ENCODE measurements around the gene UQCC2. TPM values are rescaled to one million over a fixed set of nuclear protein-coding genes. Genes with fewer than 3 reads are reported as not detected.
A peak's percentile ranks its signal among the peaks of the same experiment; 100 is the strongest.

UQCC2 gene
- total and polyA plus RNA-seq, 4 experiments from 2014 or later = 22.8 to 57.9 (median 34.6) TPM

DNA sequence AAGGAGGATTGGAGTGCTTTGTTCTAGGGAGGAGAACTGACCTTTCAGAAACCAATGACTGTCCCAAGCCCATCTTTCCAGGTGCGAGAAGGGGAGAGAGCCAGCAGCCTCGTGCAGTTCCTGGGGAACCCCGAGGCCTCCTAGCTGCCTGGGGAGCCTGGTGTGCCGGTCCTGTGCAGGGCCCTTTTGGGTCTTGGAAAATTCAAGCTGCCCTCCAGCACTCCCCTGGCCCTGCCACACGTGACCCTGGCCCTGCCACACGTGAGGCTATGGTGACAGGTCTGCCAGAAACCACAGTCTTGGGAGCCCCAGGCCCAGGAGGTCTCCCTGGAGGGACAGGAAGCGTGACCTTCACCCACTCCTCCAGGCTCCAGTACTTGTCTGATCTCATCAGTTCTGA lies 19.5 kb upstream of the UQCC2 start:
- H3K27me3 Mint-ChIP-seq = peaks cover 2 to 5% of the 10 kb centered on the region in 2 donors
- peaks cover 0 to 6% (median 0%) of the 10 kb centered on the region in 4 donors for H3K4me1 Mint-ChIP-seq
- H3K4me1 ChIP-seq (ENCODE audit: insufficient read depth, low read length) = no peaks in the 10 kb centered on the region
- H3K36me3 Mint-ChIP-seq = no peaks in the 10 kb centered on the region
- DNase-seq = no peak
- intact Hi-C loops (cut with micrococcal nuclease) = no loop called here
- no peak overlapping the region for H3K27ac ChIP-seq (ENCODE audit: low read depth, low read length)
- no peaks in the 10 kb centered on the region for H3K9me3 ChIP-seq (ENCODE audit: control insufficient read depth in 1 of 2, low read length in 2 of 2)
- CTCF ChIA-PET (ENCODE audit: partially characterized antibody) = no interaction called here
- no peak overlapping the region for H3K27ac Mint-ChIP-seq
- H3K4me3 ChIP-seq (ENCODE audit: low read length in 2 of 2) = no peak overlapping the region
- peaks cover 0 to 3% (median 0%) of the 10 kb centered on the region in 8 donors for H3K9me3 Mint-ChIP-seq
- POLR2A ChIA-PET (ENCODE audit: partially characterized antibody) = no interaction called here
- H3K36me3 ChIP-seq (ENCODE audit: insufficient read depth, low read length) = no peaks in the 10 kb centered on the region
- H3K27me3 ChIP-seq (ENCODE audit: insufficient read depth, low read length) = no peaks in the 10 kb centered on the region
- no peak overlapping the region for H3K4me3 Mint-ChIP-seq

- ChIA-PET POLR2A (ENCODE audit: partially characterized antibody) (no interaction called here), CTCF (ENCODE audit: partially characterized antibody) (no interaction called here)
- Mint-ChIP-seq H3K36me3 (no peaks in the 10 kb centered on the region), H3K9me3 (peaks cover 0 to 3% (median 0%) of the 10 kb centered on the region in 8 donors), H3K4me3 (no peak overlapping the region), H3K27me3 (peaks cover 2 to 5% of the 10 kb centered on the region in 2 donors), H3K27ac (no peak overlapping the region), H3K4me1 (peaks cover 0 to 6% (median 0%) of the 10 kb centered on the region in 4 donors)
- DNase-seq = no peak
- Histone ChIP-seq H3K27me3 (ENCODE audit: insufficient read depth, low read length) (no peaks in the 10 kb centered on the region), H3K36me3 (ENCODE audit: insufficient read depth, low read length) (no peaks in the 10 kb centered on the region), H3K4me1 (ENCODE audit: insufficient read depth, low read length) (no peaks in the 10 kb centered on the region), H3K27ac (ENCODE audit: low read depth, low read length) (no peak overlapping the region), H3K4me3 (ENCODE audit: low read length in 2 of 2) (no peak overlapping the region), H3K9me3 (ENCODE audit: control insufficient read depth in 1 of 2, low read length in 2 of 2) (no peaks in the 10 kb centered on the region)
- intact Hi-C loops (cut with micrococcal nuclease) = no loop called here
Measured at GRCh38 chr6:33730611-33731010, 19.1 kb upstream of the UQCC2 start.

DNA sequence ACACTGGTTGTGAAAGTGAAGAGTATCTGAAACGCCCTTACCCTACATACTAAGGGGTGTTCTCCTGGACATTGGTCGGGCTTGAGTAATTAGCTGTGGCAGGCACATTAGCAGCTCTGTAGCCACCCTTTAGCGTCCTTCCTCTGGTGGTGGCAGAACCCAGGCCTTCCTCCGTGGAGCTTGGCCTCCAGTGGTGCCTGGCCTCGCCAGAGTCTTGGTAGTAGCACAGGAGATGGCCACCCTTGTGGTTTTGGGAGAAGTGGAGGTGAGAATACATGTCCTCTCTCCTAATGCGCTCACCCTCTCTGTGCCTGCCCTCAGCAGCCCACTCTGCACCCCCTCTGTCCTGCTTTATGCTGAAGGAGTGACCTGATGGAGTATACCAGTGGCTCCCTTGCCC lies 17.6 kb upstream of the UQCC2 start:
- POLR2A ChIA-PET (ENCODE audit: partially characterized antibody) = interaction anchor here (0.6 kb wide), 1 partner anchor 12 kb away, joined by 3 read pairs; no protein-coding TSS in a partner anchor
- H3K27me3 ChIP-seq (ENCODE audit: insufficient read depth, low read length) = no peaks in the 10 kb centered on the region
- no peak overlapping the region for H3K4me3 ChIP-seq (ENCODE audit: low read length in 2 of 2)
- no peak overlapping the region for H3K4me3 Mint-ChIP-seq
- no peaks in the 10 kb centered on the region for H3K36me3 Mint-ChIP-seq
- H3K4me1 Mint-ChIP-seq = peaks cover 5 to 13% (median 7%) of the 10 kb centered on the region in 4 donors
- peaks cover 7% of the 10 kb centered on the region for H3K4me1 ChIP-seq (ENCODE audit: insufficient read depth, low read length)
- H3K27ac Mint-ChIP-seq = peak overlapping the region in 1 of 7 donors; percentile 2
- CTCF ChIA-PET (ENCODE audit: partially characterized antibody) = no interaction called here
- no peaks in the 10 kb centered on the region for H3K36me3 ChIP-seq (ENCODE audit: insufficient read depth, low read length)
- no peak for DNase-seq
- intact Hi-C loops (cut with micrococcal nuclease) = no loop called here
- H3K27me3 Mint-ChIP-seq = peaks cover 5 to 6% of the 10 kb centered on the region in 2 donors
- H3K27ac ChIP-seq (ENCODE audit: low read depth, low read length) = no peak overlapping the region
- H3K9me3 ChIP-seq (ENCODE audit: control insufficient read depth in 1 of 2, low read length in 2 of 2) = no peaks in the 10 kb centered on the region
- peaks cover 0 to 3% (median 0%) of the 10 kb centered on the region in 8 donors for H3K9me3 Mint-ChIP-seq

- intact Hi-C loops (cut with micrococcal nuclease) = no loop called here
- ChIA-PET CTCF (ENCODE audit: partially characterized antibody) (no interaction called here), POLR2A (ENCODE audit: partially characterized antibody) (no interaction called here)
- Histone ChIP-seq H3K4me1 (ENCODE audit: insufficient read depth, low read length) (peaks cover 11% of the 10 kb centered on the region), H3K9me3 (ENCODE audit: control insufficient read depth in 1 of 2, low read length in 2 of 2) (no peaks in the 10 kb centered on the region), H3K4me3 (ENCODE audit: low read length in 2 of 2) (no peak overlapping the region), H3K27ac (ENCODE audit: low read depth, low read length) (no peak overlapping the region), H3K27me3 (ENCODE audit: insufficient read depth, low read length) (no peaks in the 10 kb centered on the region), H3K36me3 (ENCODE audit: insufficient read depth, low read length) (no peaks in the 10 kb centered on the region)
- Mint-ChIP-seq H3K4me3 (no peak overlapping the region), H3K27ac (peak overlapping the region in 1 of 7 donors; percentile 50), H3K27me3 (peaks cover 6 to 9% of the 10 kb centered on the region in 2 donors), H3K36me3 (no peaks in the 10 kb centered on the region), H3K4me1 (peaks cover 8 to 19% (median 12%) of the 10 kb centered on the region in 4 donors), H3K9me3 (peaks cover 0 to 3% (median 0%) of the 10 kb centered on the region in 8 donors)
- no peak for DNase-seq
Measured at GRCh38 chr6:33728438-33728837, 16.9 kb upstream of the UQCC2 start.

DNA sequence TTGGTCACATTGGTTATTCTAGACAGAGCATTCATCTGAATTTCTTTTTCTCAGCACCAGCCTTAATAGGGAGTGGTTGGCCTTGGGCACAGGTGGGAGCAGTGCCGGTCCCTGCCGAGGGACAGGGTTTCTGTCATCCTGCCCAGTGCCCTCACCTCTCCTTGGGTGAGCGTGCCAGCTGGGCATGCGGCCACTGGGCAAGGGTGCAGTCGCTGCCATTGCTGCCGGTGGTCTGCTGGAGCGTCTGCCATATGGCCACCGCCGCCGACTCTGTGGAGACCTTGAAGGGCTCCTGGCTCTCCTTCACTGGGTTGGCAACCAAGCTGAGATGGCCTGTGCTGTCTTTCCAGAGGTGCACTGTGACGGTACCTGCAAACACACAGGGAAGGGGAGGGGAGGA lies 16.4 kb upstream of the UQCC2 start:
- H3K4me3 Mint-ChIP-seq = no peak overlapping the region
- Histone ChIP-seq H3K4me3 (ENCODE audit: low read length in 2 of 2) (no peak overlapping the region), H3K36me3 (ENCODE audit: insufficient read depth, low read length) (no peaks in the 10 kb centered on the region), H3K27ac (ENCODE audit: low read depth, low read length) (no peak overlapping the region), H3K27me3 (ENCODE audit: insufficient read depth, low read length) (no peaks in the 10 kb centered on the region), H3K4me1 (ENCODE audit: insufficient read depth, low read length) (peaks cover 11% of the 10 kb centered on the region), H3K9me3 (ENCODE audit: control insufficient read depth in 1 of 2, low read length in 2 of 2) (no peaks in the 10 kb centered on the region)
- peaks cover 6 to 10% of the 10 kb centered on the region in 2 donors for H3K27me3 Mint-ChIP-seq
- H3K4me1 Mint-ChIP-seq = peaks cover 8 to 20% (median 12%) of the 10 kb centered on the region in 4 donors
- CTCF ChIA-PET (ENCODE audit: partially characterized antibody) = no interaction called here
- H3K36me3 Mint-ChIP-seq = no peaks in the 10 kb centered on the region
- POLR2A ChIA-PET (ENCODE audit: partially characterized antibody) = no interaction called here
- DNase-seq = no peak
- intact Hi-C loops (cut with micrococcal nuclease) = no loop called here
- no peak overlapping the region for H3K27ac Mint-ChIP-seq
- peaks cover 0 to 3% (median 0%) of the 10 kb centered on the region in 8 donors for H3K9me3 Mint-ChIP-seq

DNA sequence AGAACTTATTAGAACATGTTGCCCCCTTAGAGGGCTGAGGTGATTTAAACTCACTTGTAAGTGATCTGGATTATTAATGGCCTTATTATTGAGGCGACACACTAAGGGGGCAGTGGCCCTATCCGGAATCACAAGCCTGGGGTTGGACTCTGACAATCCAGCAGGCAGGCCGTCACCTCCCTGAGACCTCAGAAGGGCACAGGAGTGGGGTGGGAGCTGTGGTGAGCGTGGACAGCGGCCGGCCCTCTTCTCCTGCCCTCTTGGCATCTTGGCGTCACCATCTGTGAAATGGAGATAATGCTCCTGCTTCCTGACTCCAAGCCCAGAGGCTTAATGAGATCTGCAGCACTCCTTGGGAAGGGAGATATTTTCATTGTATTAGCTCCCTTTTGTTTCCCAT lies 15.6 kb upstream of the UQCC2 start:
- DNase-seq = no peak
- Mint-ChIP-seq H3K4me3 (no peak overlapping the region), H3K9me3 (peaks cover 0 to 3% (median 0%) of the 10 kb centered on the region in 8 donors), H3K36me3 (no peaks in the 10 kb centered on the region), H3K27me3 (peaks cover 7 to 10% of the 10 kb centered on the region in 2 donors), H3K27ac (no peak overlapping the region), H3K4me1 (peaks cover 8 to 20% (median 12%) of the 10 kb centered on the region in 4 donors)
- ChIA-PET POLR2A (ENCODE audit: partially characterized antibody) (no interaction called here), CTCF (ENCODE audit: partially characterized antibody) (no interaction called here)
- H3K9me3 ChIP-seq (ENCODE audit: control insufficient read depth in 1 of 2, low read length in 2 of 2) = no peaks in the 10 kb centered on the region
- H3K4me1 ChIP-seq (ENCODE audit: insufficient read depth, low read length) = peaks cover 11% of the 10 kb centered on the region
- peaks cover 3% of the 10 kb centered on the region for H3K27me3 ChIP-seq (ENCODE audit: insufficient read depth, low read length)
- no peak overlapping the region for H3K4me3 ChIP-seq (ENCODE audit: low read length in 2 of 2)
- H3K27ac ChIP-seq (ENCODE audit: low read depth, low read length) = no peak overlapping the region
- intact Hi-C loops (cut with micrococcal nuclease) = no loop called here
- no peaks in the 10 kb centered on the region for H3K36me3 ChIP-seq (ENCODE audit: insufficient read depth, low read length)

DNA sequence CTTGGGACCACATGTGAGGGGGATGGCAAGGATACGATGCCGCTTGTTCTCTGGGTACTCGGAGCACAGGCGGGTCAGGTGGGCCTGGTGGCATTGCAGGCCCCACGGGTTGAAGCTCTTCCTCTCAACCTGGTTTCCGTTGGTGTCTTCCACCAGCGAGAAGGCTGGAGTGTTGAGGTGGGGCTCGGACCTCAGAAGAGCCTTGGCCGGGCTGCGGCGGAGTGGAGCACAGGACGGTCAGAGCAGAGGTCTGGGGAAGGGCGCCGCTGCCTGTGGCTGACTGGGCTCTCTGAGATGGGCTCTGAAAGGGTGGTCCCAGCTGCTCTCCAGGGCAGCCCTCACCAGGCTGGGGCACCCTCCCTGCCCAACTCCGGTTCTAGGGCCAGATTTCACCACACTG lies 15.2 kb upstream of the UQCC2 start:
- no peaks in the 10 kb centered on the region for H3K36me3 Mint-ChIP-seq
- Histone ChIP-seq H3K4me1 (ENCODE audit: insufficient read depth, low read length) (peaks cover 11% of the 10 kb centered on the region), H3K27me3 (ENCODE audit: insufficient read depth, low read length) (peaks cover 3% of the 10 kb centered on the region), H3K36me3 (ENCODE audit: insufficient read depth, low read length) (no peaks in the 10 kb centered on the region), H3K4me3 (ENCODE audit: low read length in 2 of 2) (no peak overlapping the region), H3K9me3 (ENCODE audit: control insufficient read depth in 1 of 2, low read length in 2 of 2) (no peaks in the 10 kb centered on the region), H3K27ac (ENCODE audit: low read depth, low read length) (no peak overlapping the region)
- ChIA-PET CTCF (ENCODE audit: partially characterized antibody) (no interaction called here), POLR2A (ENCODE audit: partially characterized antibody) (interaction anchor here (1.2 kb wide), 1 partner anchor 11 kb away, joined by 3 read pairs; no protein-coding TSS in a partner anchor)
- intact Hi-C loops (cut with micrococcal nuclease) = no loop called here
- H3K27me3 Mint-ChIP-seq = peaks cover 7 to 10% of the 10 kb centered on the region in 2 donors
- peaks cover 8 to 20% (median 12%) of the 10 kb centered on the region in 4 donors for H3K4me1 Mint-ChIP-seq
- peaks cover 0 to 3% (median 0%) of the 10 kb centered on the region in 8 donors for H3K9me3 Mint-ChIP-seq
- H3K27ac Mint-ChIP-seq = no peak overlapping the region
- H3K4me3 Mint-ChIP-seq = no peak overlapping the region
- DNase-seq = no peak

Measured in CD4-positive, alpha-beta memory T cell (primary cell).